Liver (tissue), 9 donors: ENCODE data around the gene RIMBP2. TPM values are rescaled to one million over a fixed set of nuclear protein-coding genes. Genes with fewer than 3 reads are reported as not detected.

Experiments used
- DNase-seq: peaks from one replicate; pipeline ENCODE4 v3.0.0-alpha.2; 2017; ENCODE audit warnings: low spot score
- H3K27ac ChIP-seq, 2 donors: one replicate each; pipeline ENCODE4 v1.7.0; 2013; ENCODE audit warnings: inconsistent platforms in 2 of 2, low read length in 2 of 2, control low read depth in 1 of 2, low read depth in 1 of 2, mild to moderate bottlenecking in 1 of 2
- H3K27me3 ChIP-seq, 4 donors: one replicate each; pipeline versions ENCODE4 v1.6.1 to v1.7.0; 2013; ENCODE audit warnings: low read length in 3 of 4, inconsistent platforms in 1 of 4, mild to moderate bottlenecking in 1 of 4, moderate library complexity in 1 of 4; ENCODE audit not compliant: control insufficient read depth in 4 of 4, insufficient read depth in 4 of 4
- H3K36me3 ChIP-seq, 4 donors: one replicate each; pipeline versions ENCODE4 v1.6.1 to v1.7.0; 2013; ENCODE audit warnings: low read length in 3 of 4, mild to moderate bottlenecking in 3 of 4, low read depth in 1 of 4, moderate library complexity in 1 of 4; ENCODE audit not compliant: control insufficient read depth in 4 of 4, insufficient read depth in 3 of 4
- H3K4me1 ChIP-seq, 4 donors: one replicate each; pipeline versions ENCODE4 v1.6.1 to v1.7.0; 2013; ENCODE audit warnings: low read length in 3 of 4, mild to moderate bottlenecking in 3 of 4, moderate library complexity in 1 of 4; ENCODE audit not compliant: control insufficient read depth in 4 of 4, insufficient read depth in 4 of 4
- H3K4me3 ChIP-seq, 3 donors: one replicate each; pipeline versions ENCODE4 v1.6.1 to v1.7.0; 2013; ENCODE audit warnings: low read length in 3 of 3, control low read depth in 1 of 3, low read depth in 1 of 3, mild to moderate bottlenecking in 1 of 3
- H3K9ac ChIP-seq, 2 donors: one replicate each; pipeline ENCODE4 v1.7.0; 2013; ENCODE audit warnings: low read length in 2 of 2, mild to moderate bottlenecking in 2 of 2, moderate library complexity in 2 of 2, control low read depth in 1 of 2, low read depth in 1 of 2
- H3K9me3 ChIP-seq, 4 donors: one replicate each; pipeline versions ENCODE4 v1.6.1 to v1.7.0; 2013; ENCODE audit warnings: low read length in 3 of 4; ENCODE audit not compliant: control insufficient read depth in 4 of 4
- EGR1 ChIP-seq, 2 donors: IDR thresholded peaks; 2 replicates each; pipeline ENCODE4 v1.6.1; 2016 to 2018; ENCODE audit warnings: antibody characterized with exemption in 2 of 2, low read depth in 2 of 2
- FOXA1 ChIP-seq: IDR thresholded peaks from 2 replicates; pipeline ENCODE4 v1.6.1; 2016; ENCODE audit warnings: antibody characterized with exemption
- GABPA ChIP-seq, 2 donors: IDR thresholded peaks in 1 of 2; conservative IDR thresholded peaks in 1 of 2; 2 replicates each; pipeline ENCODE4 v1.6.1; 2016; ENCODE audit warnings: antibody characterized with exemption in 2 of 2, mild to moderate bottlenecking in 1 of 2, moderate library complexity in 1 of 2
- HNF4A ChIP-seq, 2 donors: conservative IDR thresholded peaks; 2 replicates each; pipeline ENCODE4 v1.6.1; 2016; ENCODE audit warnings: antibody characterized with exemption in 2 of 2, mild to moderate bottlenecking in 2 of 2
- HNF4G ChIP-seq: IDR thresholded peaks from 2 replicates; pipeline ENCODE4 v1.6.1; 2016; ENCODE audit warnings: antibody characterized with exemption
- JUND ChIP-seq, 2 donors: IDR thresholded peaks; 2 replicates each; pipeline ENCODE4 v1.6.1; 2016; ENCODE audit warnings: antibody characterized with exemption in 2 of 2
- NR2F2 ChIP-seq: IDR thresholded peaks from 2 replicates; pipeline ENCODE4 v1.6.1; 2016; ENCODE audit warnings: antibody characterized with exemption
- RAD21 ChIP-seq, 2 donors: IDR thresholded peaks; 2 replicates each; pipeline ENCODE4 v1.6.1; 2016; ENCODE audit warnings: antibody characterized with exemption in 2 of 2, mild to moderate bottlenecking in 2 of 2
- RXRA ChIP-seq, 2 donors: IDR thresholded peaks; 2 replicates each; pipeline ENCODE4 v1.6.1; 2017 to 2018; ENCODE audit warnings: antibody characterized with exemption in 2 of 2, mild to moderate bottlenecking in 1 of 2
- SP1 ChIP-seq: IDR thresholded peaks from 2 replicates; pipeline ENCODE4 v1.6.1; 2018; ENCODE audit warnings: antibody characterized with exemption, mild to moderate bottlenecking
- TAF1 ChIP-seq: conservative IDR thresholded peaks from 2 replicates; pipeline ENCODE4 v1.6.1; 2016; ENCODE audit warnings: antibody characterized with exemption, mild to moderate bottlenecking
- YY1 ChIP-seq: IDR thresholded peaks from 2 replicates; pipeline ENCODE4 v1.6.1; 2016; ENCODE audit warnings: antibody characterized with exemption, mild to moderate bottlenecking
- WGBS: extraction: QIAGEN DNeasy Blood & Tissue Kit; methylation state at CpG from one replicate; pipeline ENCODE4 v1.1.7; 2013; 5-methylcytosine and 5-hydroxymethylcytosine counted together
- polyA plus RNA-seq, 2 donors: library from polyadenylated mRNA; stranded (reverse) in 1 of 2; unstranded in 1 of 2; fragments of 200-250 nt in 1 of 2; fragments of >200 nt in 1 of 2; fragmentation: Nextera tagmentation in 1 of 2; extraction: Ambion mirVana in 1 of 2; gene quantifications; one replicate each; pipeline versions ENCODE4 v1.2.1 to v1.2.3, GENCODE V29; 2013 to 2015
- total RNA-seq, 2 donors: library from RNA; depleted of rRNA; stranded (reverse); fragments of >200 nt; gene quantifications; one replicate each; pipeline ENCODE4 v1.2.3, GENCODE V29; 2014
- TF ChIP-seq, protein P1 (sequence below): fragments of 150-350 bp; IDR thresholded peaks from 2 replicates; pipeline ENCODE4 v1.5.1; 2017; ENCODE audit warnings: improper control_type of control experiment, low read depth, low read length; ENCODE audit not compliant: missing input control
- TF ChIP-seq, protein P2 (sequence below): IDR thresholded peaks from 2 replicates; pipeline ENCODE4 v1.6.1; 2016; ENCODE audit warnings: antibody characterized with exemption, mild to moderate bottlenecking
- TF ChIP-seq, protein P3 (sequence below): IDR thresholded peaks from 2 replicates; pipeline ENCODE4 v1.6.1; 2016; ENCODE audit warnings: antibody characterized with exemption
- TF ChIP-seq, protein P4 (sequence below): IDR thresholded peaks from 2 replicates; pipeline ENCODE4 v1.6.1; 2016; ENCODE audit warnings: antibody characterized with exemption
- donor health status: healthy.
- donor health status: healthy.
- donor health status: healthy.
- donor health status: healthy.
- donor health status: healthy.

The RIMBP2 gene
- total and polyA plus RNA-seq, 4 donors: 0.01 to 0.17 (median 0.09) TPM; not detected in 1

DNA sequence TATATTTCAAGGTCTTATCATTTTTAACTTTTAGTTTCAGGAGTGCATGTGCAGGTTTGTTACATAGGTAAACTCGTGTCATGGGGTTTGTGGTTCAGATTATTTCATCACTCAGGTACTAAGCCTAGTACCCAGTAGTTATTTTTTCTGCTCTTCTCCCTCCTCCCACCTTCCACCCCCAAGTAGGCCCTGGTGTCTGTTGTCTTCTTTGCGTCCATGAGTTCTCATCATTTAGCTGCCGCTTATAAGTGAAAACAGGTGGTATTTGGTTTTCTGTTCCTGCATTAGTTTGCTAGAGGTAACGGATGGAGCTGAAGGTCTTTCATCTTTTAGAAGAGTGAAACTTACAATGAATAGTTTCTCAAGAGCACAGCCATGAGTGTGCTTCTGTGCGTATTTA is 354.0 kb downstream of the RIMBP2 start:
- no peak overlapping the region for H3K4me3 ChIP-seq

DNA sequence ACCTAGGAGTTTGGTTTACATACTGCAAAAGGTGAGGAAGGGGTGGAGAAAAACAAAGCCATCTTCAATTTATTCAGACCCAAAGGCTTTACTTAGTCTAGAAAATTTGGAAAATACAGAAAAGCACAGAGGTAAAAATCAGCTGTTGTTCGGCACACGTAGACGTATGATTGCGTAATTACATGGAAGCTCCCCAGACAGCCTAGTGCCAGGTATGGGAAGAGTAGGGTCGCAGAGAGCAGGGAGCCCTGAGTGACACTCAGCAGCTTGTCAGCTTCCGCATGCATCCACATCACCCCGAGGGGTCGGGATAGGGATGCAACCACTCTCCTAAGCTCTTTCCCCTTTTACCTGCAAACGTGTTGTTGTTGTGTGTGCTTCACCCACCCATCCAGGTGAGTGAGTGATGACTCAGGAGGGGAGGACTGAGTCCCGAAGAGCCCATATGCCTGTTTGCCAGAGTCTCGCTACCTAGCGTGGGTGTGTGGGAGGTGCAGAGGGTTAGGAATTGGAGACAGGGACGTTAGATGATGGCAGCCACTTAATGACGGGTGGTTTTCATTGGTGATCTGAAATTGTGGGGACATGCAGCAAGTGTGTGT is 358.3 kb downstream of the RIMBP2 start:
- Histone ChIP-seq H3K4me3 (no peak overlapping the region), H3K27ac (no peak overlapping the region), H3K9me3 (no peaks in the 10 kb centered on the region), H3K36me3 (no peaks in the 10 kb centered on the region), H3K9ac (no peak overlapping the region), H3K4me1 (no peaks in the 10 kb centered on the region), H3K27me3 (peaks cover 0 to 9% (median 3%) of the 10 kb centered on the region in 4 donors)
- no peak for DNase-seq
- WGBS: 58% methylated on average over 14 of the region's 14 CpGs
- TF ChIP-seq, protein P1, sequence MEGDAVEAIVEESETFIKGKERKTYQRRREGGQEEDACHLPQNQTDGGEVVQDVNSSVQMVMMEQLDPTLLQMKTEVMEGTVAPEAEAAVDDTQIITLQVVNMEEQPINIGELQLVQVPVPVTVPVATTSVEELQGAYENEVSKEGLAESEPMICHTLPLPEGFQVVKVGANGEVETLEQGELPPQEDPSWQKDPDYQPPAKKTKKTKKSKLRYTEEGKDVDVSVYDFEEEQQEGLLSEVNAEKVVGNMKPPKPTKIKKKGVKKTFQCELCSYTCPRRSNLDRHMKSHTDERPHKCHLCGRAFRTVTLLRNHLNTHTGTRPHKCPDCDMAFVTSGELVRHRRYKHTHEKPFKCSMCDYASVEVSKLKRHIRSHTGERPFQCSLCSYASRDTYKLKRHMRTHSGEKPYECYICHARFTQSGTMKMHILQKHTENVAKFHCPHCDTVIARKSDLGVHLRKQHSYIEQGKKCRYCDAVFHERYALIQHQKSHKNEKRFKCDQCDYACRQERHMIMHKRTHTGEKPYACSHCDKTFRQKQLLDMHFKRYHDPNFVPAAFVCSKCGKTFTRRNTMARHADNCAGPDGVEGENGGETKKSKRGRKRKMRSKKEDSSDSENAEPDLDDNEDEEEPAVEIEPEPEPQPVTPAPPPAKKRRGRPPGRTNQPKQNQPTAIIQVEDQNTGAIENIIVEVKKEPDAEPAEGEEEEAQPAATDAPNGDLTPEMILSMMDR: no peak
- TF ChIP-seq GABPA (IDR thresholded peaks at IDR 0.05 in 1 of 2, conservative IDR thresholded peaks at IDR 0.05 in 1 of 2): no peak
- TF ChIP-seq, protein P2, sequence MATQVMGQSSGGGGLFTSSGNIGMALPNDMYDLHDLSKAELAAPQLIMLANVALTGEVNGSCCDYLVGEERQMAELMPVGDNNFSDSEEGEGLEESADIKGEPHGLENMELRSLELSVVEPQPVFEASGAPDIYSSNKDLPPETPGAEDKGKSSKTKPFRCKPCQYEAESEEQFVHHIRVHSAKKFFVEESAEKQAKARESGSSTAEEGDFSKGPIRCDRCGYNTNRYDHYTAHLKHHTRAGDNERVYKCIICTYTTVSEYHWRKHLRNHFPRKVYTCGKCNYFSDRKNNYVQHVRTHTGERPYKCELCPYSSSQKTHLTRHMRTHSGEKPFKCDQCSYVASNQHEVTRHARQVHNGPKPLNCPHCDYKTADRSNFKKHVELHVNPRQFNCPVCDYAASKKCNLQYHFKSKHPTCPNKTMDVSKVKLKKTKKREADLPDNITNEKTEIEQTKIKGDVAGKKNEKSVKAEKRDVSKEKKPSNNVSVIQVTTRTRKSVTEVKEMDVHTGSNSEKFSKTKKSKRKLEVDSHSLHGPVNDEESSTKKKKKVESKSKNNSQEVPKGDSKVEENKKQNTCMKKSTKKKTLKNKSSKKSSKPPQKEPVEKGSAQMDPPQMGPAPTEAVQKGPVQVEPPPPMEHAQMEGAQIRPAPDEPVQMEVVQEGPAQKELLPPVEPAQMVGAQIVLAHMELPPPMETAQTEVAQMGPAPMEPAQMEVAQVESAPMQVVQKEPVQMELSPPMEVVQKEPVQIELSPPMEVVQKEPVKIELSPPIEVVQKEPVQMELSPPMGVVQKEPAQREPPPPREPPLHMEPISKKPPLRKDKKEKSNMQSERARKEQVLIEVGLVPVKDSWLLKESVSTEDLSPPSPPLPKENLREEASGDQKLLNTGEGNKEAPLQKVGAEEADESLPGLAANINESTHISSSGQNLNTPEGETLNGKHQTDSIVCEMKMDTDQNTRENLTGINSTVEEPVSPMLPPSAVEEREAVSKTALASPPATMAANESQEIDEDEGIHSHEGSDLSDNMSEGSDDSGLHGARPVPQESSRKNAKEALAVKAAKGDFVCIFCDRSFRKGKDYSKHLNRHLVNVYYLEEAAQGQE: no peak

More for the DNA sequence above, 354.0 kb downstream of the RIMBP2 start:
- TF ChIP-seq RAD21 (IDR thresholded peaks at IDR 0.05): no peak
- TF ChIP-seq, protein P2: no peak
- no peak for TF ChIP-seq SP1
- no peak for TF ChIP-seq RXRA (IDR thresholded peaks at IDR 0.05)
- TF ChIP-seq TAF1: no peak
- TF ChIP-seq HNF4A (conservative IDR thresholded peaks at IDR 0.05): no peak
- TF ChIP-seq, protein P3, sequence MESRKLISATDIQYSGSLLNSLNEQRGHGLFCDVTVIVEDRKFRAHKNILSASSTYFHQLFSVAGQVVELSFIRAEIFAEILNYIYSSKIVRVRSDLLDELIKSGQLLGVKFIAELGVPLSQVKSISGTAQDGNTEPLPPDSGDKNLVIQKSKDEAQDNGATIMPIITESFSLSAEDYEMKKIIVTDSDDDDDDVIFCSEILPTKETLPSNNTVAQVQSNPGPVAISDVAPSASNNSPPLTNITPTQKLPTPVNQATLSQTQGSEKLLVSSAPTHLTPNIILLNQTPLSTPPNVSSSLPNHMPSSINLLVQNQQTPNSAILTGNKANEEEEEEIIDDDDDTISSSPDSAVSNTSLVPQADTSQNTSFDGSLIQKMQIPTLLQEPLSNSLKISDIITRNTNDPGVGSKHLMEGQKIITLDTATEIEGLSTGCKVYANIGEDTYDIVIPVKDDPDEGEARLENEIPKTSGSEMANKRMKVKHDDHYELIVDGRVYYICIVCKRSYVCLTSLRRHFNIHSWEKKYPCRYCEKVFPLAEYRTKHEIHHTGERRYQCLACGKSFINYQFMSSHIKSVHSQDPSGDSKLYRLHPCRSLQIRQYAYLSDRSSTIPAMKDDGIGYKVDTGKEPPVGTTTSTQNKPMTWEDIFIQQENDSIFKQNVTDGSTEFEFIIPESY: no peak
- TF ChIP-seq JUND (IDR thresholded peaks at IDR 0.05): no peak
- TF ChIP-seq, protein P4, sequence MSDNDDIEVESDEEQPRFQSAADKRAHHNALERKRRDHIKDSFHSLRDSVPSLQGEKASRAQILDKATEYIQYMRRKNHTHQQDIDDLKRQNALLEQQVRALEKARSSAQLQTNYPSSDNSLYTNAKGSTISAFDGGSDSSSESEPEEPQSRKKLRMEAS: no peak
- no peak for TF ChIP-seq HNF4G
- TF ChIP-seq NR2F2: no peak
- TF ChIP-seq EGR1 (IDR thresholded peaks at IDR 0.05; ENCODE audit: low read depth in 2 of 2): no peak
- no peak for TF ChIP-seq FOXA1
- TF ChIP-seq YY1: no peak
- H3K9me3 ChIP-seq: no peaks in the 10 kb centered on the region
- H3K27ac ChIP-seq: no peak overlapping the region
- no peak overlapping the region for H3K9ac ChIP-seq
- H3K36me3 ChIP-seq: no peaks in the 10 kb centered on the region
- no peak for DNase-seq
- no peaks in the 10 kb centered on the region for H3K4me1 ChIP-seq
- 92% methylated on average over 5 of the region's 5 CpGs for WGBS
- peaks cover 0 to 7% (median 3%) of the 10 kb centered on the region in 4 donors for H3K27me3 ChIP-seq
